Brain microvascular endothelial cell (primary cell): Measurements from ENCODE around the gene IZUMO4.

Experiments
- DNase-seq: peaks from one replicate; pipeline ENCODE4 v3.0.0-alpha.2; 2020
- H3K27ac ChIP-seq: fragments of 250-450 bp; sonication (Bioruptor Pico); 2 replicates; pipeline ENCODE4 v1.5.1; 2020; ENCODE audit warnings: mild to moderate bottlenecking, moderate library complexity
- H3K27me3 ChIP-seq: fragments of 250-450 bp; sonication (Bioruptor Pico); replicated peaks from 2 replicates; pipeline ENCODE4 v1.5.1; 2020; ENCODE audit warnings: mild to moderate bottlenecking
- H3K36me3 ChIP-seq: fragments of 250-450 bp; sonication (Bioruptor Pico); replicated peaks from 2 replicates; pipeline ENCODE4 v1.5.1; 2020; ENCODE audit warnings: mild to moderate bottlenecking
- H3K4me3 ChIP-seq: 2 replicates; pipeline ENCODE4 v1.5.1; 2011; ENCODE audit warnings: low read depth, mild to moderate bottlenecking, control low read depth, low read length, moderate library complexity
- in situ Hi-C: cut with HindIII; loops from 2 replicates; pipeline ENCODE4 v1.10.0; 2017; ENCODE audit warnings: low sequenced_read_pairs, low pct_ligation_motif_present
- TF ChIP-seq, protein P1 (sequence below): IDR thresholded peaks from 2 replicates; pipeline ENCODE4 v1.5.1; 2011; ENCODE audit warnings: low read depth, mild to moderate bottlenecking, moderate library complexity, low read length, control low read depth, inconsistent platforms; ENCODE audit errors: missing control alignments

Gene IZUMO4

DNA sequence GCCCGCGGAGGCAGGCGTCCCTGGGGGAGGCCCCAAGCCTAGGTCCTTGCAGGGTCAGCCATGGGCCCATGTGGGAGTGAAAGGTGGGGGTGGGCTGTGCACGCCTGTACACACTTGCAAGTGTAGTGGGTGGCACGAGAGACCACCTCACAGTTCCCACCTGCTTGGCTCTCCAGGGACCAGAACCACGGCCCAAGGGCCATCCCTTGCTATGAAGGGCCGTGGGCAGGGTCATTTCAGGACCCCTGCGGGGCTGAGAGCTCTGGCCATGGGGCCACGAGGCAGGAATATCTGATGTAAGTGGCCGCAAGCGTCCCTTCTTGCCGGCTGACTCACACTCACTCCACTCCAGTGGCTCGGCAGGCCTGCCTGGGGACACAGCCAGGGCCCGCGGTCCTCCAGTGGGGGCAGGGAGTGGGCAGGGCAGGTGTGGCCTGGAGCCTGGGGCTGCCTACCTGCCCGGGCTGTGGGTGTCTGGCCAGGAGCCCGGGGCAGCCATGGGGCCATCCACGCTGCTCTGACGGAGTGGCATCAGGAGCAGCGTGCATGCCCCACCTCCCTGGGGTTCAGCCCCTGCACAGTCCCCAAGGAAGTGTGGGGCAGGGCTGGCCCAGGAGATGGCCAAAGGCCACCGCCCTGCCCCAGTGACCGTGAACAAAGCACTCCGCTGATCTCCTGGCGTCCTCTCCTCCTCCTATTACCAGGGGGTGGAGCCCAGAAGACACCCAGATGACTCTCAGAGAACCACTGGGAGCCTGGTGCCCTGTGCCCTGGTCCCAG lies 37.1 kb upstream of the IZUMO4 start:
- no peaks in the 10 kb centered on the region for H3K27me3 ChIP-seq
- in situ Hi-C loops: no loop called here
- TF ChIP-seq, protein P1, sequence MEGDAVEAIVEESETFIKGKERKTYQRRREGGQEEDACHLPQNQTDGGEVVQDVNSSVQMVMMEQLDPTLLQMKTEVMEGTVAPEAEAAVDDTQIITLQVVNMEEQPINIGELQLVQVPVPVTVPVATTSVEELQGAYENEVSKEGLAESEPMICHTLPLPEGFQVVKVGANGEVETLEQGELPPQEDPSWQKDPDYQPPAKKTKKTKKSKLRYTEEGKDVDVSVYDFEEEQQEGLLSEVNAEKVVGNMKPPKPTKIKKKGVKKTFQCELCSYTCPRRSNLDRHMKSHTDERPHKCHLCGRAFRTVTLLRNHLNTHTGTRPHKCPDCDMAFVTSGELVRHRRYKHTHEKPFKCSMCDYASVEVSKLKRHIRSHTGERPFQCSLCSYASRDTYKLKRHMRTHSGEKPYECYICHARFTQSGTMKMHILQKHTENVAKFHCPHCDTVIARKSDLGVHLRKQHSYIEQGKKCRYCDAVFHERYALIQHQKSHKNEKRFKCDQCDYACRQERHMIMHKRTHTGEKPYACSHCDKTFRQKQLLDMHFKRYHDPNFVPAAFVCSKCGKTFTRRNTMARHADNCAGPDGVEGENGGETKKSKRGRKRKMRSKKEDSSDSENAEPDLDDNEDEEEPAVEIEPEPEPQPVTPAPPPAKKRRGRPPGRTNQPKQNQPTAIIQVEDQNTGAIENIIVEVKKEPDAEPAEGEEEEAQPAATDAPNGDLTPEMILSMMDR: no peak
- no peak overlapping the region for H3K4me3 ChIP-seq
- DNase-seq: peak; percentile 64
- peak overlapping the region; percentile 99 for H3K27ac ChIP-seq
- no peaks in the 10 kb centered on the region for H3K36me3 ChIP-seq

GRCh38 chr19:2060884-2061494 lies 35.7 kb upstream of the IZUMO4 start:
- H3K27me3 ChIP-seq: no peaks in the 10 kb centered on the region
- in situ Hi-C loops: no loop called here
- H3K36me3 ChIP-seq: no peaks in the 10 kb centered on the region
- H3K27ac ChIP-seq: peak overlapping the region; percentile 99
- peak overlapping the region; percentile 44 for H3K4me3 ChIP-seq
- TF ChIP-seq, protein P1: no peak
- peak; percentile 65 for DNase-seq

DNA sequence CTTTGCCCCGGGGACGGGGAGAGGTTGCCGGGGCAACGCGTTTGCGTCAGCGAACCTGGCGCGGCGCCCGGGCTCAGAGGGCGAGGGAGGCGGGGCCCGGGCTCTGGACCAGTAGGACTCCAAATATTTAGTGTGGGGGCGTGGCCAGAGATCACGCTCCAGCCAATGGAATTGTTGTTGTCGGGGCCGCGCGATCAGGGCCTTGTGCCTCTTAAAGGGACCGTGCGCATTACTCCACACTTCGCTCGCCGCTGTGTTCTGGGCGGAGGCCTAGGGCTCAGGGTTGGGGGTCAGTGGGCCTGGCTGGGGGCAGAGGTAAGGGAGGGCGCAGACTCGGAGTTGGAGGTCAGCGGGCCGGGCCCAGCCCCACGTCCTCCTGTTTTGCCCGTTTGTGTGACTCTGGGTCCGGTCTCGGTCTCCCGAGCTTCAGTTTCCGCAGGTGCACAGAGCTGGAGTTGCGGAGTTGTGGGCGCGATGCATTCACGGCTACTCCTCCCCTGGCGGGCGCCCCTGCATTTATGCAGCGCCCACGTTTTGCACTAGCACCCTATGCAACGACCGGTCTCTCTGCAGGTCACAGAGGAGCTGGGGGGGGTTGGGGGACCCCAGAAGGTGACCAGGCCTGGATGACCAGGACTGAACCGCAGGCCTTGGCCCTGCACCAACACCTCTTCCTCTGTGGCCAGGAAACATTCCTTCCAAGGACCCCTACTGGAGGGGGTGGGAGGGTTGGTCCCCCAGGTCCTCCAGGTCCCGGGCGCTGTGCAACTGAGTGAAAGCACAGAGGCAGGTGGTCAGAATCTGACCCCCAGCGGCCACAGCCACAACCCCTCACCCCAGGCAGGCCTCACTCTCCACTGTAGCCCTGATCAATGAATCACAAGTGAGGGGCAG lies 35.0 kb upstream of the IZUMO4 start:
- in situ Hi-C loops: no loop called here
- DNase-seq: peak; percentile 98
- Histone ChIP-seq H3K27ac (peak overlapping the region; percentile 99), H3K36me3 (no peaks in the 10 kb centered on the region), H3K4me3 (peak overlapping the region; percentile 63), H3K27me3 (no peaks in the 10 kb centered on the region)
- TF ChIP-seq, protein P1: peak; percentile 1

DNA sequence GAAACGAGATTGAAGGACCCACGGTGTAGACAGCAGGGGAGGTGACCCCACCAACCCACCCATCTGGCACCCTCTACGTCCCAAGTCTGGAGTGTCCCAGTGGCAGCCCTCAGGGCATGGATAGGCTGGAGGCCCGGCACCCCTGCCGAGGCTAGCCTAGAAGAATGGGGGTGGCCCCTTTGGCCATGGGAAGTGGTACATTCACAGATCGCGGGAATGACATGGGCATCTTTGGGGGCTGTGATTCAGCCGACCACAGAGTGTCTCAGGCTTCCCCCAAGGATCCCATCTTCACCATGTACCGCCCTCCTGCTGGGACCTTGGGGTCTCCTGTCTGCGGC lies 34.4 kb upstream of the IZUMO4 start:
- in situ Hi-C loops: no loop called here
- TF ChIP-seq, protein P1: no peak
- Histone ChIP-seq H3K36me3 (no peaks in the 10 kb centered on the region), H3K27ac (no peak overlapping the region), H3K4me3 (no peak overlapping the region), H3K27me3 (no peaks in the 10 kb centered on the region)
- DNase-seq: no peak

DNA sequence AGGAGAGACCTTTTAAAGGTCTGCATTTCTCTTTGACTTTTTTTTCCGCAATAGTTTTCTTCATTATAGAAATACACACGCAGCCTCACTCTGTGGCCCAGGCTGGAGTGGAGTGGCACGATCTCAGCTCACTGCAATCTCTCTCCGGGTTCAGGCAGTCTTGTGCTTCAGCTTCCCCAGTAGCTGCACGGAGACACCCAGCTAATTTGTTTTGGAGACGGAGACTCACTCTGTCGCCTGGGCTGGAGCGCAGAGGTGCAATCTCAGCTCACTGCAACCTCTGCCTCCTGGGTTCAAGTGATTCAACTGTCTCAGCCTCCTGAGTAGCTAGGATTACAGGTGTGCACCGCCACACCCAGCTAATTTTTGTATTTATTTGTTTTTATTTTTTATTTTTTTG lies 33.9 kb upstream of the IZUMO4 start:
- H3K27me3 ChIP-seq: no peaks in the 10 kb centered on the region
- DNase-seq: no peak
- H3K27ac ChIP-seq: no peak overlapping the region

More for the DNA sequence above, 33.9 kb upstream of the IZUMO4 start:
- Histone ChIP-seq H3K4me3 (no peak overlapping the region), H3K36me3 (no peaks in the 10 kb centered on the region)
- TF ChIP-seq, protein P1: no peak
- in situ Hi-C loops: no loop called here
